ENCODE data around the gene REV1.
A peak's percentile ranks its signal among the peaks of the same experiment; 100 is the strongest.

The REV1 gene

DNA sequence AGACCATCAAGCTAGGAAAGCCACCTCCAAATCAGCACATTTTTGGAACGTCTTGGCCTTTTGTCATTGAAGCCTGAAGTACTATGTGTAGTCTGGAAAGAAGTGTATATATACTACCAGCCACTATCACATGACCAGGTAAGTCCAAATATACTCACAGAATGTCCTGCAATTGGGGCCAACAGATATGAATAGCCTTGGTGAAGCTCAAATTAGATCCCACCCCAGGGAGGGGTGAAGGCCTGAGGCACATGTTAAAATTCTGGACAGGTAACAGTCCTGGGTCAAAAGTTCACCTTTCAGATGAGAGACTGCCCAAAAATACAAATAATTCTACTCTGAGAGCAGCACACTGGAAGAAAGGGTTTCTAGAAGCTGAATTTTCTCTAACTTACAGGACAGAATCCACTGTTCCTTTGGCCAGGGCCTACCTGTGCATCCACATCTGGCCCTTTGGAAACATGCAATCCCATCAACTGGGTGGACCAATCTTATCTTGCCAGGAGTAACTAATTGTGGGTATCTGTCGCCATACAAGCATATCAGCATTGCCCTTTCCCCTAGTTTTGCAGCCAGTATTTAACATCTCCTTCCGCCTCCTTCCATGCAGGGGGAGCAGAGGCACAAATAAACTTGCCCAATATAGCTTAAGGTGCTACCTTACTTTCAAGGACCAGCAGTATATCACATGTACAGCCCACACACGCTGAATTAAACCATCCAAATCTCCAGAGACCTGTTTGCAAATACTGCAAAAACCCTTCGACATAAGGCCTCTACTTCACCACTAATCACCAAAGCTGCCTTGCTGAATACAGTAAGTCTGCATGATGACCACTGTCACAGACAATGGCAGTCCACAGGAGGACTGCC, 84.8 kb downstream of the REV1 start:
- no CpG with 5 or more reads among the region's 5 CpGs for WGBS (ENCODE audit: extremely low coverage, insufficient coverage, low lambda C conversion rate)
- H3K23ac ChIP-seq (ENCODE audit: low read length): no peak overlapping the region

DNA sequence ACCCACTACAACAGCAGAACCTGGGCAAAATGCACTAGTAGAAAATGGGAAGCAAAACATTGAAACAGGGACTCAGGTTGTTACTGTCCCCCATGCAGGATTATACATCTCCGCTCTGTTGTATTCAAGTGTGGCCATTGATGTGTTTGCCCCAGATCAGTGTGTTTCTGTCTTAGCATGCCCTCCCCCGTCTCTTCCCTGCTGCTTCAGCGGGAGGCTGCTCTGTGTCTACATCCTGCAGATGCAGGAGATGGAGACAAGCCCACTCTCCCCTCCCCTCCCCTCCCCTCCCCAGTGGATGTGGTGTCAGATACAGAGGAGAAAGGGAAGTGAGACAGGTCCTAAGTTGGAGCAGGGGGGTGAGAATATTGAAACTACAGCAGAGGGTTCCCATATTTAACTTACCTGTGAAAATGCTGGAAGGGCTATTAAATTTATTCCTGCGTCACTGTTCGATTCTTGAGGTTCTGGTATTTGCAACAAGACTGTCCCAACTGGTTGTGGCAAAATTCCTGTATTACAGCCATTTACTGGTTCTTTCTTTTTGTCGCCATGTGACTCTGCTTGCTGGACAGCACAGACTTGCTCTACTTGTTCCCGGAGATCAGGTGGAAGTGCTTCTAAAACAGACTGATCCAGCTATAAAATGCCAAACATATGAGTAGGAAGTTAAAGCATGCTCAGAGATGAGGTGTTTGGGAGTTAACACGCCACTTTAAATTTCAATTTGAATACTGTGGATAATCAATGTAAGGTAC, 85.6 kb downstream of the REV1 start:
- no peak overlapping the region for H4K8ac ChIP-seq (ENCODE audit: low read depth, low read length)
- no peak overlapping the region for H2BK120ac ChIP-seq (ENCODE audit: low read depth, low read length)
- WGBS (ENCODE audit: extremely low coverage, insufficient coverage, low lambda C conversion rate): no CpG with 5 or more reads among the region's 8 CpGs
- H3K9ac ChIP-seq (ENCODE audit: low read length): no peak overlapping the region
- no peak overlapping the region for H3K18ac ChIP-seq (ENCODE audit: low read length)
- peaks cover 5% of the 10 kb centered on the region for H3K36me3 ChIP-seq (ENCODE audit: control insufficient read depth, insufficient read depth, low read length)
- no peak overlapping the region for H2BK5ac ChIP-seq (ENCODE audit: low read length)
- no peak overlapping the region for H2BK15ac ChIP-seq (replicated peaks; ENCODE audit: low read depth)
- no peak overlapping the region for H3K56ac ChIP-seq (ENCODE audit: low read length)
- no peaks in the 10 kb centered on the region for H3K27me3 ChIP-seq (ENCODE audit: insufficient read depth, low read length, poor library complexity)
- no peak overlapping the region for H4K5ac ChIP-seq (ENCODE audit: low read length)
- no peaks in the 10 kb centered on the region for H3K79me2 ChIP-seq (ENCODE audit: control insufficient read depth, insufficient read depth, low read length)
- peak; percentile 56 for DNase-seq
- H3K27ac ChIP-seq (ENCODE audit: low read depth, low read length): no peak overlapping the region
- H3K4me2 ChIP-seq (ENCODE audit: low read length): no peak overlapping the region
- no peak overlapping the region for H2AK5ac ChIP-seq (ENCODE audit: low read length)
- H3K4me3 ChIP-seq (ENCODE audit: low read length): no peak overlapping the region
- H3K79me1 ChIP-seq (ENCODE audit: low read length): no peaks in the 10 kb centered on the region
- H3K4me1 ChIP-seq (ENCODE audit: control insufficient read depth, low read depth, low read length): no peaks in the 10 kb centered on the region
- no peak overlapping the region for H3K4ac ChIP-seq (ENCODE audit: low read depth, low read length)
- H3K23ac ChIP-seq (ENCODE audit: low read length): no peak overlapping the region

More for the DNA sequence above, 84.8 kb downstream of the REV1 start:
- no peak overlapping the region for H3K4me2 ChIP-seq (ENCODE audit: low read length)
- H3K56ac ChIP-seq (ENCODE audit: low read length): no peak overlapping the region
- no peak overlapping the region for H2BK15ac ChIP-seq (replicated peaks; ENCODE audit: low read depth)
- H3K4me3 ChIP-seq (ENCODE audit: low read length): no peak overlapping the region
- H3K79me1 ChIP-seq (ENCODE audit: low read length): no peaks in the 10 kb centered on the region
- no peaks in the 10 kb centered on the region for H3K4me1 ChIP-seq (ENCODE audit: control insufficient read depth, low read depth, low read length)
- H3K27me3 ChIP-seq (ENCODE audit: insufficient read depth, low read length, poor library complexity): no peaks in the 10 kb centered on the region
- no peak overlapping the region for H2BK120ac ChIP-seq (ENCODE audit: low read depth, low read length)
- H3K18ac ChIP-seq (ENCODE audit: low read length): no peak overlapping the region
- H3K36me3 ChIP-seq (ENCODE audit: control insufficient read depth, insufficient read depth, low read length): peaks cover 5% of the 10 kb centered on the region
- no peak overlapping the region for H3K9ac ChIP-seq (ENCODE audit: low read length)
- no peak for DNase-seq
- H4K5ac ChIP-seq (ENCODE audit: low read length): no peak overlapping the region
- H3K79me2 ChIP-seq (ENCODE audit: control insufficient read depth, insufficient read depth, low read length): no peaks in the 10 kb centered on the region
- no peak overlapping the region for H3K4ac ChIP-seq (ENCODE audit: low read depth, low read length)
- H2BK5ac ChIP-seq (ENCODE audit: low read length): no peak overlapping the region
- no peak overlapping the region for H3K27ac ChIP-seq (ENCODE audit: low read depth, low read length)
- H4K8ac ChIP-seq (ENCODE audit: low read depth, low read length): no peak overlapping the region
- H2AK5ac ChIP-seq (ENCODE audit: low read length): no peak overlapping the region

DNA sequence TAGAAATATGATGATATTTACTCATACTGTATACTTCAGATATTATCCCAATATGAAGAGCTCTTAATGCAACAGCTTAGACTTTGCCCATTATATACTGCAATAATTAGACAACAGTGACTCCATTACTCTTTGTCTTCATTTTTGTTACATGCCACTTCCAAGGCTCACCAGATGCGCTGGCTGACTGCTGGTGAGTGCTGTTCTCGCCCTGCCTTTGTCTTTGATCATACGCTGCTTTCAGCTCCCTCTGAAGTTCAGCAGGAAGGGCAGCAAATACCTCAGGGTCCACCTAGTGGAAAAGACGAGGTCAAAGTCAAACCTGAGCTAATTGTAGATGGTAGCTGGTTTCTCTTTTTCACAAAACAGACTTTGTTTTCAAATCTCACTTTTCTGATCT, 86.3 kb downstream of the REV1 start:
- Histone ChIP-seq H2BK5ac (ENCODE audit: low read length) (no peak overlapping the region), H3K4me1 (ENCODE audit: control insufficient read depth, low read depth, low read length) (no peaks in the 10 kb centered on the region), H3K4ac (ENCODE audit: low read depth, low read length) (no peak overlapping the region), H3K18ac (ENCODE audit: low read length) (no peak overlapping the region), H3K36me3 (ENCODE audit: control insufficient read depth, insufficient read depth, low read length) (peaks cover 5% of the 10 kb centered on the region), H2BK120ac (ENCODE audit: low read depth, low read length) (no peak overlapping the region), H3K9ac (ENCODE audit: low read length) (no peak overlapping the region), H3K4me3 (ENCODE audit: low read length) (no peak overlapping the region), H4K5ac (ENCODE audit: low read length) (no peak overlapping the region), H3K27me3 (ENCODE audit: insufficient read depth, low read length, poor library complexity) (no peaks in the 10 kb centered on the region), H4K8ac (ENCODE audit: low read depth, low read length) (no peak overlapping the region), H3K79me2 (ENCODE audit: control insufficient read depth, insufficient read depth, low read length) (no peaks in the 10 kb centered on the region), H2AK5ac (ENCODE audit: low read length) (no peak overlapping the region), H3K23ac (ENCODE audit: low read length) (no peak overlapping the region), H3K4me2 (ENCODE audit: low read length) (no peak overlapping the region), H3K56ac (ENCODE audit: low read length) (no peak overlapping the region), H3K79me1 (ENCODE audit: low read length) (no peaks in the 10 kb centered on the region), H2BK15ac (replicated peaks; ENCODE audit: low read depth) (no peak overlapping the region), H3K27ac (ENCODE audit: low read depth, low read length) (no peak overlapping the region)
- DNase-seq: peak; percentile 82
- WGBS (ENCODE audit: extremely low coverage, insufficient coverage, low lambda C conversion rate): no CpG with 5 or more reads among the region's 4 CpGs

DNA sequence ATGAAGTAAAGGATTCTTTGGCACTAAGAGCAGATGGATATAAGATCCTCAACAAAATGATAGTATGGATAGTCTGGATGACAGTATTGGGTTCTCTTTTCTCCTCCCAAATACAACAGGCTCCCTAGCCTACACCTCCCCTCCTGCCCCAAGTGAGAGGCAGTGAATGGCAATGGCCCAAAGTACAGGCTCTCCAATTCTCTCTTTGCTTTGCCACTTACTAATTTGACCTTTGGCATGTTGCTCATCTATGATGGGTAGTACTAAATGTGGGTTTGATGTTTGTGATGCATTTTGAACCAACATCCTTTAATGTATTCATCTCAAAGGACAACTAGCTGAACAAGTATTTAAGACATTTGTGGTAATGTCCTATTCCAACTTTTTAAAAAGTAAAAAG, 86.7 kb downstream of the REV1 start:
- no peak overlapping the region for H4K5ac ChIP-seq (ENCODE audit: low read length)
- no peak overlapping the region for H3K27ac ChIP-seq (ENCODE audit: low read depth, low read length)
- no peak overlapping the region for H2BK120ac ChIP-seq (ENCODE audit: low read depth, low read length)
- no peak overlapping the region for H3K9ac ChIP-seq (ENCODE audit: low read length)
- DNase-seq: no peak
- no peak overlapping the region for H4K8ac ChIP-seq (ENCODE audit: low read depth, low read length)
- H3K4me3 ChIP-seq (ENCODE audit: low read length): no peak overlapping the region
- no peak overlapping the region for H2BK5ac ChIP-seq (ENCODE audit: low read length)
- no peak overlapping the region for H2AK5ac ChIP-seq (ENCODE audit: low read length)
- H3K18ac ChIP-seq (ENCODE audit: low read length): no peak overlapping the region
- no peak overlapping the region for H3K23ac ChIP-seq (ENCODE audit: low read length)
- peaks cover 5% of the 10 kb centered on the region for H3K36me3 ChIP-seq (ENCODE audit: control insufficient read depth, insufficient read depth, low read length)
- no peaks in the 10 kb centered on the region for H3K27me3 ChIP-seq (ENCODE audit: insufficient read depth, low read length, poor library complexity)
- no peak overlapping the region for H2BK15ac ChIP-seq (replicated peaks; ENCODE audit: low read depth)
- H3K4ac ChIP-seq (ENCODE audit: low read depth, low read length): no peak overlapping the region
- no peaks in the 10 kb centered on the region for H3K79me2 ChIP-seq (ENCODE audit: control insufficient read depth, insufficient read depth, low read length)
- H3K79me1 ChIP-seq (ENCODE audit: low read length): no peaks in the 10 kb centered on the region
- H3K4me1 ChIP-seq (ENCODE audit: control insufficient read depth, low read depth, low read length): no peaks in the 10 kb centered on the region
- no peak overlapping the region for H3K56ac ChIP-seq (ENCODE audit: low read length)
- H3K4me2 ChIP-seq (ENCODE audit: low read length): no peak overlapping the region

DNA sequence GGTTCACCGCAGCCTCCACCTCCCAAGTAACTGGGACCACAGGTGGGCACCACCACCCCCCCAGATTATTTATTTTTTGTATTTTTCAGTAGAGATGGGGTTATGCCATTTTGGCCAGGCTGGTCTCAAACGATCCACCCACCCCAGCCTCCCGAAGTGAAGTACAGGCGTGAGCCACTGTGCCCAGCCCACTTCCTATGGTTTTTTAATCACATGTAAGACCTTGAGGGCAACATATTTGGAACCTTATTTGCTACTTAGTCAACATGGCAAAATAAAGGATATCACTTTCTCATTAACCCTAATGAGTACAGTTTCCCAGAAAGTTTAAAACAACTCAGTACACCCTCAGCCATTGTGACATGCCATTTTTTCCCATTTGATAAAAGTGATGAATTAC, 88.0 kb downstream of the REV1 start:
- H4K8ac ChIP-seq (ENCODE audit: low read depth, low read length): no peak overlapping the region
- H3K27me3 ChIP-seq (ENCODE audit: insufficient read depth, low read length, poor library complexity): no peaks in the 10 kb centered on the region
- no peak overlapping the region for H2BK5ac ChIP-seq (ENCODE audit: low read length)
- H3K4ac ChIP-seq (ENCODE audit: low read depth, low read length): no peak overlapping the region
- H3K9ac ChIP-seq (ENCODE audit: low read length): no peak overlapping the region
- H3K79me2 ChIP-seq (ENCODE audit: control insufficient read depth, insufficient read depth, low read length): no peaks in the 10 kb centered on the region
- no peak overlapping the region for H3K56ac ChIP-seq (ENCODE audit: low read length)
- no peak overlapping the region for H3K4me2 ChIP-seq (ENCODE audit: low read length)
- H3K36me3 ChIP-seq (ENCODE audit: control insufficient read depth, insufficient read depth, low read length): peaks cover 9% of the 10 kb centered on the region
- H2BK120ac ChIP-seq (ENCODE audit: low read depth, low read length): no peak overlapping the region
- H3K4me1 ChIP-seq (ENCODE audit: control insufficient read depth, low read depth, low read length): no peaks in the 10 kb centered on the region
- no peak overlapping the region for H3K27ac ChIP-seq (ENCODE audit: low read depth, low read length)
- H2BK15ac ChIP-seq (replicated peaks; ENCODE audit: low read depth): no peak overlapping the region
- DNase-seq: no peak
- no peaks in the 10 kb centered on the region for H3K79me1 ChIP-seq (ENCODE audit: low read length)
- no peak overlapping the region for H3K4me3 ChIP-seq (ENCODE audit: low read length)
- WGBS (ENCODE audit: extremely low coverage, insufficient coverage, low lambda C conversion rate): no CpG with 5 or more reads among the region's 4 CpGs
- H4K5ac ChIP-seq (ENCODE audit: low read length): no peak overlapping the region
- H3K18ac ChIP-seq (ENCODE audit: low read length): no peak overlapping the region
- no peak overlapping the region for H2AK5ac ChIP-seq (ENCODE audit: low read length)
- no peak overlapping the region for H3K23ac ChIP-seq (ENCODE audit: low read length)
